Fibroblast of skin of abdomen (primary cell): Measurements from ENCODE around the gene AQP7. TPM values are rescaled to one million over a fixed set of nuclear protein-coding genes. Genes with fewer than 3 reads are reported as not detected.
"Not testable (repeated sequence)": the region's sequence is repeated elsewhere in the genome, so short reads cannot be mapped to it uniquely, and the experiment has no call there.

Experiments
- DNase-seq: peaks from one replicate; pipeline ENCODE4 v3.0.0-alpha.2; 2013
- polyA plus RNA-seq, 2 experiments: library from polyadenylated mRNA; unstranded; fragments of 120-200 nt; gene quantifications; one replicate each; pipeline ENCODE4 v1.2.1, GENCODE V29; 2013; ENCODE audit not compliant: insufficient read length in 2 of 2

Gene AQP7
- polyA plus RNA-seq (2013, experiment 1 of 2; ENCODE audit: insufficient read length), result not detected
- polyA plus RNA-seq (2013, experiment 2 of 2; ENCODE audit: insufficient read length), result 0.05 TPM

GRCh38 chr9:33402371-33402770 lies at the start of gene AQP7:
AQP7 (minus strand) TSS chr9:33402568; CDS start chr9:33401262, 1,306 bp downstream.
- DNase-seq, result not testable (repeated sequence)

- no peak for DNase-seq
These were observed 48.3 kb upstream of the AQP7 start for GRCh38 chr9:33450621-33451146.

GRCh38 chr9:33449715-33450114 lies 47.3 kb upstream of the AQP7 start:
- DNase-seq, result no peak

GRCh38 chr9:33447799-33448553 lies 45.6 kb upstream of the AQP7 start:
- no peak for DNase-seq

- peak; percentile 58 for DNase-seq
These were observed 44.8 kb upstream of the AQP7 start, which contains the start of gene AQP3 for GRCh38 chr9:33446946-33447798. AQP3 (minus strand) TSS chr9:33447593; CDS start chr9:33447530, 63 bp downstream.

- no peak for DNase-seq
These were observed 44.0 kb upstream of the AQP7 start for GRCh38 chr9:33446240-33446945.

- no peak for DNase-seq
These were observed 43.2 kb upstream of the AQP7 start for GRCh38 chr9:33445389-33446239.

- DNase-seq, result no peak
These were observed 41.2 kb upstream of the AQP7 start for GRCh38 chr9:33443464-33444154.

- no peak for DNase-seq
These were observed 40.7 kb upstream of the AQP7 start for GRCh38 chr9:33443047-33443446.

- DNase-seq, result no peak
These were observed 39.8 kb upstream of the AQP7 start for GRCh38 chr9:33442125-33442524.

- no peak for DNase-seq
These were observed 38.2 kb upstream of the AQP7 start for GRCh38 chr9:33440609-33441008.

GRCh38 chr9:33440204-33440603 lies 37.8 kb upstream of the AQP7 start:
- DNase-seq, result no peak

- no peak for DNase-seq
These were observed 37.4 kb upstream of the AQP7 start for GRCh38 chr9:33439731-33440130.

- DNase-seq, result no peak
These were observed 36.7 kb upstream of the AQP7 start for GRCh38 chr9:33438926-33439680.

- DNase-seq, result no peak
These were observed 35.5 kb upstream of the AQP7 start for GRCh38 chr9:33437898-33438297.

GRCh38 chr9:33437205-33437604 lies 34.8 kb upstream of the AQP7 start:
- no peak for DNase-seq

GRCh38 chr9:33436445-33436844 lies 34.1 kb upstream of the AQP7 start:
- no peak for DNase-seq

- DNase-seq, result peak; percentile 13
These were observed 33.5 kb upstream of the AQP7 start for GRCh38 chr9:33435821-33436277.

GRCh38 chr9:33434317-33435105 lies 32.1 kb upstream of the AQP7 start:
- DNase-seq, result no peak
